Mesothelial cell of epicardium (in vitro differentiated cells): ENCODE results near the gene FADS3. TPM values are rescaled to one million over a fixed set of nuclear protein-coding genes. Genes with fewer than 3 reads are reported as not detected.

ENCODE experiments used
- DNase-seq, 2 experiments: peaks; one replicate each; pipeline ENCODE4 v3.0.0; 2021; ENCODE audit warnings: low spot score in 2 of 2; ENCODE audit not compliant: unreplicated experiment in 2 of 2
- H3K27ac Mint-ChIP-seq: 2 replicates; pipeline ENCODE4 v1.8.0; 2021; ENCODE audit warnings: mixed read lengths
- H3K27me3 Mint-ChIP-seq: 2 replicates; pipeline ENCODE4 v1.8.0; 2021; ENCODE audit warnings: low read depth, mixed read lengths
- H3K36me3 Mint-ChIP-seq: 2 replicates; pipeline ENCODE4 v1.8.0; 2021; ENCODE audit warnings: mixed read lengths
- H3K4me1 Mint-ChIP-seq: 2 replicates; pipeline ENCODE4 v1.8.0; 2021; ENCODE audit warnings: mixed read lengths
- H3K4me3 Mint-ChIP-seq: 2 replicates; pipeline ENCODE4 v1.8.0; 2021; ENCODE audit warnings: mild to moderate bottlenecking, moderate library complexity, mixed read lengths
- H3K9me3 Mint-ChIP-seq: 2 replicates; pipeline ENCODE4 v1.8.0; 2021; ENCODE audit warnings: mixed read lengths
- total RNA-seq: library from RNA; stranded (reverse); gene quantifications from 3 replicates; pipeline ENCODE4 v1.2.1, GENCODE V29; 2021
- TF ChIP-seq, protein P1 (sequence below): fragments of 200-600 bp; sonication (generic); IDR thresholded peaks from one replicate; pipeline ENCODE4 v1.5.0; 2021; ENCODE audit warnings: antibody characterized with exemption; ENCODE audit not compliant: unreplicated experiment

Gene FADS3
- total RNA-seq, 1 donor from 2014 or later: 8.9 TPM

DNA sequence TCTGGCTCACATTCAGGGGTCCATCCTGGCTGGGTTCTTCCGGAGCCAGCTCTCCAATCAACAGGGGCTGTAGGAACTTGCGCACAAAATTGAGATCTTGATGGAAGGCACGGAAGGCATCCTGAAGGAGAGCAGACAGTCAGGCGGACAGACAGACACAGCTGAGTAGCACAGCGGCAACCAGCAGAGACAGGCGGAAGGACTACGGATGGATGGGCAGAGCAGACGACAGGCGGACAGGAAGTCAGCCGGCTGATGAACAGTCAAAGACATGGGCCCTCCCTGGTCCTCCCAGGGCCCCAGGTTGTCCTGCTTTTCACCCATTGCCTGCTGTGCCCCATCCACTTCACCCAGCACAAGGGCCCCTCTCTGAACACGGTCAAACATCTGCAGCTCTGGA, 11.3 kb downstream of the FADS3 start:
- H3K4me1 Mint-ChIP-seq: no peaks in the 10 kb centered on the region
- no peak for DNase-seq

DNA sequence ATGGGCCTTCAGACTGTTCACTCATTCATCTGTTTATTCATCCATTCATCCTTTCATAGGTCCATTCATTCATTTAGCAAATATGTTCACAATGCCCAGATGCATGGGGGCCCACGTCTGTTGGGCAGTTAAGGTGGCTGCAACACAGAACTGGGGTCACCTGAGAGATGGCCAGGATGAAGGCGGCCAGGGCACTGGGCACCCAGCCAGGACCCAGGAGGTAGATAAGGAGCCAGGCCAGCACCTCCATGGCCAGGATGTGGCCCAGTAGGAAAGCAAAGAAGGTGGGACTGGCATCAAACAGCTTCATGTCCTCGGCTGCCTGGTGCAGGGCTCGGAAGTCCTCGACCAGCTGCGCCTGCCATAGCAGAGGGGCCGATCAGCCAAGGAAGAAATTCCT, 12.2 kb downstream of the FADS3 start:
- Mint-ChIP-seq H3K27ac (no peak overlapping the region), H3K4me3 (no peak overlapping the region), H3K4me1 (no peaks in the 10 kb centered on the region), H3K9me3 (no peaks in the 10 kb centered on the region), H3K27me3 (no peaks in the 10 kb centered on the region), H3K36me3 (no peaks in the 10 kb centered on the region)
- no peak for DNase-seq
- TF ChIP-seq, protein P1, sequence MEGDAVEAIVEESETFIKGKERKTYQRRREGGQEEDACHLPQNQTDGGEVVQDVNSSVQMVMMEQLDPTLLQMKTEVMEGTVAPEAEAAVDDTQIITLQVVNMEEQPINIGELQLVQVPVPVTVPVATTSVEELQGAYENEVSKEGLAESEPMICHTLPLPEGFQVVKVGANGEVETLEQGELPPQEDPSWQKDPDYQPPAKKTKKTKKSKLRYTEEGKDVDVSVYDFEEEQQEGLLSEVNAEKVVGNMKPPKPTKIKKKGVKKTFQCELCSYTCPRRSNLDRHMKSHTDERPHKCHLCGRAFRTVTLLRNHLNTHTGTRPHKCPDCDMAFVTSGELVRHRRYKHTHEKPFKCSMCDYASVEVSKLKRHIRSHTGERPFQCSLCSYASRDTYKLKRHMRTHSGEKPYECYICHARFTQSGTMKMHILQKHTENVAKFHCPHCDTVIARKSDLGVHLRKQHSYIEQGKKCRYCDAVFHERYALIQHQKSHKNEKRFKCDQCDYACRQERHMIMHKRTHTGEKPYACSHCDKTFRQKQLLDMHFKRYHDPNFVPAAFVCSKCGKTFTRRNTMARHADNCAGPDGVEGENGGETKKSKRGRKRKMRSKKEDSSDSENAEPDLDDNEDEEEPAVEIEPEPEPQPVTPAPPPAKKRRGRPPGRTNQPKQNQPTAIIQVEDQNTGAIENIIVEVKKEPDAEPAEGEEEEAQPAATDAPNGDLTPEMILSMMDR: no peak

More for the DNA sequence above, 11.3 kb downstream of the FADS3 start:
- Mint-ChIP-seq H3K4me3 (no peak overlapping the region), H3K27me3 (no peaks in the 10 kb centered on the region), H3K36me3 (no peaks in the 10 kb centered on the region), H3K9me3 (no peaks in the 10 kb centered on the region), H3K27ac (no peak overlapping the region)
- TF ChIP-seq, protein P1: no peak

DNA sequence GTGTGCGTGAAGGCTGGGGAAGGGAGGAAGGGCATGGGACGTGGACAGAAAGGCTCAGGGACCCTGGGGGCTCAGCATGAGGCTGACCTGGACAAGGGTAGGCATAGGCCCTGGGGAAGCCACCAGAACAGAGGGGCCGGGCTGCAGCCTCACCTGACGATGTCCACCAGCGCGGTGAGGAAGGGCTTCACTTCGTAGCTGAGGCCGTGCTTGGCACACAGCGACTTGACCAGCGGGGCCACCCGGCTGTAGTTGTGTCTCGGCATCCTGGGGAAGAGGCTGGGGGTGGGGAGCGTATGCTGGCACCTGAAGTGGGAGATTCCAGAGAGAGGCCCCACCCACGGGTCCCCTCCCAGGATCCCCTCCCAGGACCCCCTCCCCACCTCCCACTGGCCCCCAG, 15.6 kb downstream of the FADS3 start:
- Mint-ChIP-seq H3K4me3 (no peak overlapping the region), H3K27me3 (peaks cover 8% of the 10 kb centered on the region), H3K27ac (no peak overlapping the region), H3K4me1 (peaks cover 7% of the 10 kb centered on the region), H3K36me3 (no peaks in the 10 kb centered on the region), H3K9me3 (no peaks in the 10 kb centered on the region)
- no peak for DNase-seq
- TF ChIP-seq, protein P1: no peak

DNA sequence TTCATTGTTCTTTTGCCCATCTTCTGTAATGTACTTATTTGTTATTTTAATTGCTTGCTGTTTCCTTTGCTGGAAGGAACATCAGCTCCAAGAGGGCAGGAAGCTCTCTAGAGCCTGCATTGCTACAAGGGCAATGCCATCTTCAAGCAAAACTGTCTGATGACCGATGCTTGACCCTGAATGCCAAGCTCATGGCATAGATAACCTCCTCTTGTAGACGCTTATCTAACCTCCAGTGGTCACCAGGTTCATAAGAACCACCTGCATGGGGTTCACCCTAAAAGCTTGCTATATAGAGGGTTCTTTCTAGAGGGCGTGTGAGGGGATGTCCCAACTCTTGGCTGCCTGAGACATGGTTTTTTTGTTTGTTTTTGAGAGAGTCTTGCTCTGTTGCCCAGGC, 16.5 kb downstream of the FADS3 start:
- H3K4me1 Mint-ChIP-seq: peaks cover 10% of the 10 kb centered on the region
- DNase-seq: no peak

DNA sequence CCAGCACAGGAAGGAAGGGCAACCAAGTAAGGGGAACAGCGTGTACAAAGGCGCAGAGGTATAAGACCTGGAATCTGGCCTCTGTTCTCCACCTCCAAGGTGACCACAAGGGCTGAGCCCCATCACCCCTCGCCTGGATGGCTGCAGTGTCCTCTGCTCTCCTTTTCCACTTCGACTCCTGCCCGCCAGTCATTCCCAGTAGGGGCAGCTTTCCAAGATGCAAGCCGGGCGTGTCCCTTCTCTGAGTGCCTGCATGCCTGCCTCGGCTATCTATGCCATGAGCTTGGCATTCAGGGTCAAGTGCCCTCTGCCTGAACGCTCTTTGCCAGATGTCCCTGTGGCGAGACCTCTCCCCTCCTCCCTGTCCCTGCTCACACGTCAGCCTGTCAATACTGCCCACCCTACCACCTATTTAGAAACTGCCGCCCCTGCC, 17.0 kb downstream of the FADS3 start:
- Mint-ChIP-seq H3K27me3 (peaks cover 8% of the 10 kb centered on the region), H3K4me1 (peaks cover 14% of the 10 kb centered on the region), H3K27ac (no peak overlapping the region), H3K36me3 (no peaks in the 10 kb centered on the region), H3K4me3 (no peak overlapping the region), H3K9me3 (no peaks in the 10 kb centered on the region)
- TF ChIP-seq, protein P1: no peak
- DNase-seq: no peak

More for the DNA sequence above, 16.5 kb downstream of the FADS3 start:
- H3K9me3 Mint-ChIP-seq: no peaks in the 10 kb centered on the region
- TF ChIP-seq, protein P1: no peak
- peaks cover 8% of the 10 kb centered on the region for H3K27me3 Mint-ChIP-seq
- no peak overlapping the region for H3K27ac Mint-ChIP-seq
- no peak overlapping the region for H3K4me3 Mint-ChIP-seq
- no peaks in the 10 kb centered on the region for H3K36me3 Mint-ChIP-seq
